NCI-H524 (cell line): ENCODE measurements around the gene INO80C.
A peak's percentile ranks its signal among the peaks of the same experiment; 100 is the strongest.
"Not testable (repeated sequence)": the region's sequence is repeated elsewhere in the genome, so short reads cannot be mapped to it uniquely, and the experiment has no call there.

Experiments
- DNase-seq, 2 experiments: peaks; one replicate each; lab custom pipeline; 2025; lab: John Stamatoyannopoulos, UW

The INO80C gene

DNA sequence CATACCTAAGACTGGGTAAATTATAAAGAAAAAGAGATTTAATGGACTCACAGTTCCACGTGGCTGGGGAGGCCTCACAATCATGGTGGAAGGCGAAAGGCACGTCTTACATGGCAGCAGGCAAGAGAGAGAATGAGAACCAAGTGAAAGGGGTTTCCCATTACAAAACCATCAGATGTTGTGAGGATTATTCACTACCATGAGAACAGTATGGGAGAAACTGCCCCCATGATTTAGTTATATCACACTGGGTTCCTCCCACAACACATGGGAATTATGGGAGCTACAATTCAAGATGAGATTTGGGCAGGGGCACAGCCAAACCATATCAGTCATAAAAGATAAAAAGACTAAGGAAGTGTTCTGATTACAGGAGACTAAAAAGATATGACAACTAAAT is 8.5 kb downstream of the INO80C start:
- DNase-seq = not testable (repeated sequence)

- DNase-seq = not testable (repeated sequence)
These were observed 9.4 kb downstream of the INO80C start for GRCh38 chr18:35488396-35488795.

GRCh38 chr18:35487525-35487924 is 10.2 kb downstream of the INO80C start:
- DNase-seq = not testable (repeated sequence)

DNA sequence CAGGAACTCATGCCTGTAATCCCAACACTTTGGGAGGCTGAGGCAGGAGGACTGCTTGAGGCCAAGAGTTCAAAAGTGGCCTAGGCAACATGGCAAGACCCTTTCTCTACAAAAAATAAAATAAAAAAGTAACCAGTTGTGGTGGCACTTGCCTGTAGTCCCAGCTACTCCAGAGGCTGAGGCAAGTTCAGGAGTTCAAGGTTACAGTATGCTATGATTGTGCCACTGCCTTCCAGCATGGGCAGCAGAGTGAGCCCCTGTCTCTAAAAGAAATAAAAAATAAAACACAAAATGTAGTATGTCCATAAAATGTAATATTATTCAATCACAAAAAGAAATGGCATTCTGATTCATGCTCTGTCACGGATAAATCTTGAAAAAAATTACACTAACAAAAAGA is 11.9 kb downstream of the INO80C start:
- DNase-seq = no peak

DNA sequence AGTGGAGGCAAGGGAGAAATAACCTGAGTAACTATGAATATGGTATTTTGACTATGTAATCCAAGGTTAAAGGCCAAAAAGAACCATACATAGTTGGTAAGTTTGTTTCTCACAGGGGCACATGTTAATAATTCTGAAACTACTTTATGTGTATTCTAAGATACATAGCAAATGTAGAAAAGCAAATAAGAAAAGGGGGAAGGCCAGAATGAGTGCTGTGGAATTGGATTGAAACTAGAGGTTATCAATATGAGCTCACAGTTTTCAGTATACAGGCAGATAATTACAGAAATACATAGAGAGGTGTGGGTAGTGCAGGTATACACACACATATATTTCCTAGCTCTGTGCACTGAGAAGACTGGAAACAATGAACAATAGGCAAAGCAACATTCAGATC is 13.7 kb downstream of the INO80C start:
- DNase-seq = no peak

DNA sequence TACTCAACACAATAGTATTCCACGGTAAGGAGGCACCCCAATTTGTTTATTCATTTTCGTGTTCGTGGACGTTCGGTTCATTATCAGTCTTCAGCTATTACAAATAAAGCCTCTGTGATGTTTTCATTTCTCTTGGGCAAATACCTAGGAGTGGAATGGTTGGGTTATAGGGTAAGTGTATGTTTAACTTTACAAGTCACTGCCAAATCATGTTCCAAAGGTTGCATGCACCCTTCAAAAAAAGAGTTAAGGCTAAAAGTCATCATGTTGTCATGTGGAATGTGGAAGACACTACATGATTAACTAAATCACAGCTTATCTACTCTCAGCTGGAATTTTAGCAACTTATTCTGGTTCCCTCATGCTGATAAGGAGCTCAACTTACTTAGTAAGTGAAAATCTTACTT is 15.8 kb downstream of the INO80C start:
- DNase-seq = no peak

GRCh38 chr18:35479911-35480586 is 17.7 kb downstream of the INO80C start:
- DNase-seq = no peak

DNA sequence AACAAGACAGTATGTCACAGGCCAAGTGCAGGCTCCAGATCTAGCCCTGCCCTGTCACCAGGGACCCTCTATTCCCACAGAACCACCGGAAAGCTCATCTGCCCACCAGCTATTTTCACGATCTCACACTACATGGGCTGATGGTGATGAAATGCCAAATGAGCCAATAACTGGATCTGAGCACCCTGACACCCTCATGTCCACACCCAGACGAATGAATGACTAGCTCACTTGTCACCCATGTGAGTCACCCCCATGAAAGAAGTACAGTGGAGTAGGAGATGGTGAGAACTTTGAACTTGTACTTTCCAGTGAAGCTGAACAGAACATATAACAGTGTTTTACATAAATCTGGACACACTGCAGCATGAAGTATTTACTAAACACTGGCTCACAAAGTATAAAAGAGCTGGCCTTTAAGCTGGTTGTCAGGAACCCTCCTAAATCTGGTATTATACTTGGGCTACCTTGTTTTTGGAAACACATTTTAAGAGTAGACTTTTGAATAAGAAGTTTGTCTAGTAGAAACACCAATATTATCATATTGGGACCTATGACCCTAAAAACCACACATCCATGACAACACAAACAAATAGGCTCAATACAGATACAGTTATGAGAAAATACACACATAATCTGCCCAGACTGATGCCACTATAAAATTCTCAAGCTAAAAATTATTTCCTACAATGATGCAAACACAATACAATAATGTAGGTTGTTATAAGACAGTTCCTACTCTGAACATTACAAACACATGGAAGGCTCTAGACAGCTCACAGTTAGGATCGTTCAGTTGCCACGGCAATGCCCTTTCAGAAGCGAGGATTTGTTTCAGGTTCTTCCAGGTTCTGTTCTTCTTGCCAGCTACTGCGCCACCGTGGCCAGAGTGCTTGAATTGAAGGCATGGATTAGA is 19.0 kb downstream of the INO80C start:
- DNase-seq = no peak

GRCh38 chr18:35477974-35478373 is 19.8 kb downstream of the INO80C start:
- DNase-seq = no peak

DNA sequence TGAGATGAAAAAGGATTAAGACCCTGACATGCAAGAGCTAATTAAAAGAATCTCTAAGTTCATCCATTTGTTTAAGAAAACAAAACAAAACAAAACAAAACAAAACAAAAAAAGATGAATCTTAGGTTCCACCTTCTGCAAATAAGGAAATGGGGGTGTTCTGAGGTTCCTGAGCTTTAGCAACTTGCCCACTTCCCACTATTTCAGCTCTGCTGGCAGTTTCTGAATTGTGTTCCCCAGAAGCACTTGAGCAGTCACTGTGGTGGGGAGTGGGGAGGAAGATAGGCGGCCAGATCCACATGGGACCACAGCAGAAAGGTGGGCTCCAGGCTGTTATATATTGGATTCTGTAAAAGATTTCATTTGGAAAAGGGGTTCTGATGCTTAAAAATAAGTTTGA is 20.3 kb downstream of the INO80C start:
- no peak for DNase-seq

- DNase-seq = no peak
These were observed 22.9 kb downstream of the INO80C start for GRCh38 chr18:35474884-35475283.

DNA sequence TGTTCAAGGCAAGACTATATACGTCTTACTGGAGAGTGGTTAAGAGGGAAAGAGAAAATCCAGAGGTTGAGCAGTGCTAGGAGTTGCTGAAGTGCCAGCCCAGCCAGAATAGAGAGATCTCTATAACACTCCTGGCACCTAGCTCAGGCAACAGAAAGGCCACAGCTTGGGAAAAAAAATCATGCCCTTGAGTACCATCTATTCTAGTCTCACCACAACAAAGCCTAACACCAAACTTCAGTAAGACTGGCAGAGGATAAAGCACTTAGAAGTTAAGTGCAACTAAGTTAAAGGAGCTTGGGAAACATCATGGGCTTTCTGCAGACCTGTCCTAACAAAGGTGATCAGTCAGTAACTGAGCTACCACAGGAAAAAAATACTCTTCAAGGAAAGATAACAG is 24.2 kb downstream of the INO80C start:
- DNase-seq = no peak

- DNase-seq = peak in 1 of 2 experiments; percentile 30
These were observed 27.3 kb downstream of the INO80C start for GRCh38 chr18:35470435-35470834.

DNA sequence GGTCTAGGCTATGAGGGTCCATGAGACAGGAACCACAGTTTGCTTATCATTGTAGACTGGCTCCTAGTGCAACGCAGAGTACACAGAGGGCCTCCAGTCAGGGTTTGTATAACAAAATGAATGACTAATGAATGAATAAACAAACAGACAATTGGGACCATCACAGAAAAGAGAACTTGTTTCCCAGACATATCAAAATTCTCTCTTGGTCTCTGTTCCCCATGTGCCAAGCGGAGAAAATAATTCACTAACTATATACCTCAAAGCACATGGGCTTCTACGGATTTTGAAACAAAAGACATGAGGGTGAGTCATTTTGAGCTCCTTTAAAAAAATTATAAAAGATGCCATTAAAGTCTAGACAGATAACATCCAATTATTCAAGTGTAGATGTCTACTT is 28.0 kb downstream of the INO80C start:
- no peak for DNase-seq

- no peak for DNase-seq
These were observed 29.0 kb downstream of the INO80C start for GRCh38 chr18:35468711-35469110.

- DNase-seq = peak; percentile 76 to 92
These were observed 30.1 kb downstream of the INO80C start for GRCh38 chr18:35467624-35468016.

- no peak for DNase-seq
These were observed 30.7 kb downstream of the INO80C start for GRCh38 chr18:35466815-35467623.

GRCh38 chr18:35466334-35466733 is 31.4 kb downstream of the INO80C start:
- no peak for DNase-seq

GRCh38 chr18:35465329-35465728 is 32.4 kb downstream of the INO80C start:
- DNase-seq = no peak

DNA sequence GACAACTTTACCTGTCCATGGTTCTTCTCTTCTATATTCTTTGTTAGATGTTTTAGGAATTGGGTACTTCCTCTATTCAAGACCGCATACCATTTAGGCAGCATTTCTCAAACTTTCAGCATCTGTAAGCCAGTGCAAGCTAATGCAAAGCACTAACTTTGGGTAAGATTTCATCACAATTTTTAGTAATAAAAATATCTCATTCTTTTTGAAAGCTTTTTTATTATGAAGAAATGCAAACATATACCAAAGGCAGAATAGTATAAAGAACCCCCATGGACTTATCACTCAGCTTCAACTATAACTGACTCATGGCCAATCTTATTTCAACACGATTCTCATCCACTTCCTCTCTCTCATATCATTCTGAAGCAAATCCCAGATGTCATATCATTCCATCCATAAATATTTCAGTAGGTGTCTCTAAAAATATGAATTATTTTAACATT is 32.9 kb downstream of the INO80C start:
- DNase-seq = no peak

DNA sequence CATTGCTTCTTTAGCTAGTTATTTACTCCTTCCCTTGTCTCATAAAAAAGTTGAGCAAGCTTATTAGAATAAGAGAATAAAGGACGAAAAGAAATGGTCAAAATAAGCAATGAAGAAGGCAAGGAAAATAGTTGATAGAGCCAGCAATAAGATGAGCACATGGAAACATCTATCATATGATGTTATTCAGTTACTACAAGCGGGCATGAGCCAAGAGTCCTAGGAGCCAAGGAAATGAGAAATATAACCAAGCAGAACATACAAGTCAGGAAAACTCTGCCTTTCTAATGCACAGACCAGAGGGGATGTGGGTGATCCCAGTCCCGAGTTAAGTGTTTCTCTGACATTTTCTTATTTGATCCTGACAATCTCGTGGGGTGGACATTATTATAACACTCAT is 33.9 kb downstream of the INO80C start:
- DNase-seq = no peak

DNA sequence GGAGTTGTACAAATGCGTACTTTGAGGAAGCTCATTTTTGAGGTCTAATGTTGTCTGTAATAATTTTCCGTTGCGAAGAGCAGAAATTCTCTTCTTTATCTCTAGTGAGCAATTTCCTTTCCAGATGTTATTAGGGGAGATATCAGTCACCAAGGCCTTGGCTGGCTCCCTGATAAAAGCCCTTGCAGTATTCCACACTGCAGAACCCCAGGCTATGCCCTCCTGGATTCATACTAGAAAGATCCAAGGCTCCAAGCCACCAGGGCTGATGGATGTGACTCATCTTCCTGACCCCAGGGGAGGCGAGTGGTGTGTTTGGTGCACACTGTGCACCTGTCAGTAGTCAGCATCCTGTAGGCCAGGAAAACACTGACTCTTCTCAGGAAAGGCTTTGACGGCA is 34.7 kb downstream of the INO80C start:
- no peak for DNase-seq
